GM12878 (cell line): ENCODE results near the gene BTNL2. TPM values are rescaled to one million over a fixed set of nuclear protein-coding genes. Genes with fewer than 3 reads are reported as not detected.

Experiments
- ATAC-seq: fragments of 200-7000 bp; cut with Tn5 transposase; 3 replicates; pipeline ENCODE4 v1.9.1; 2020; ENCODE audit warnings: mild to moderate bottlenecking, moderate library complexity
- BruUV-seq: library from RNA; stranded (reverse); fragments of 400-500 nt; replicated peaks from 2 replicates; lab custom pipeline; 2021; lab: Mats Ljungman, UMichigan
- CTCF ChIA-PET: fragments of 300-600 bp; sonication (Branson Sonifier 250); formaldehyde crosslinking; extraction: SDS; loops from one replicate; lab custom pipeline; 2021; ENCODE audit warnings: inconsistent platforms; lab: Yijun Ruan, JAX
- POLR2A ChIA-PET: fragments of 350-600 bp; formaldehyde crosslinking; extraction: SDS; loops from one replicate; lab custom pipeline; 2021; ENCODE audit warnings: inconsistent platforms; lab: Charles Lee
- RAD21 ChIA-PET: fragments of 300-600 bp; sonication (Branson Sonifier 250); formaldehyde crosslinking; loops from one replicate; lab custom pipeline; 2023; ENCODE audit warnings: antibody characterized with exemption; ENCODE audit not compliant: unreplicated experiment; lab: Charles Lee
- SMC1A ChIA-PET: fragments of 300-600 bp; sonication (Branson Sonifier 250); formaldehyde crosslinking; loops from one replicate; lab custom pipeline; 2023; ENCODE audit not compliant: unreplicated experiment, uncharacterized antibody; lab: Charles Lee
- DNase-seq: peaks from one replicate; pipeline ENCODE4 v3.0.0-alpha.2; 2011; ENCODE audit warnings: low read depth, low spot score
- FAIRE-seq: peaks from 3 replicates; lab custom pipeline; 2011; peaks lifted over from hg19 to GRCh38; lab: Jason Lieb, UNC
- H2AFZ ChIP-seq: 2 replicates; pipeline ENCODE4 v1.6.0; 2011; ENCODE audit warnings: low read depth, low read length, control low read depth; ENCODE audit not compliant: control insufficient read depth
- H3K27ac ChIP-seq: 2 replicates; pipeline ENCODE4 v1.5.1; 2011; ENCODE audit warnings: control low read depth; ENCODE audit not compliant: control insufficient read depth, insufficient read depth
- H3K27me3 ChIP-seq, 2 experiments: replicated peaks in 1 of 2; 2 replicates each; pipeline versions ENCODE4 v1.6.0 to v1.6.1; 2011; ENCODE audit warnings: low read length in 1 of 2; ENCODE audit not compliant: control insufficient read depth in 2 of 2, insufficient read depth in 2 of 2
- H3K36me3 ChIP-seq, 2 experiments: 2 replicates each; pipeline ENCODE4 v1.5.1; 2011; ENCODE audit warnings: low read length in 1 of 2; ENCODE audit not compliant: control insufficient read depth in 2 of 2, insufficient read depth in 2 of 2
- H3K4me1 ChIP-seq: 2 replicates; pipeline ENCODE4 v1.6.1; 2011; ENCODE audit warnings: mild to moderate bottlenecking, low read length, moderate library complexity, mixed read lengths; ENCODE audit not compliant: control insufficient read depth, insufficient read depth
- H3K4me2 ChIP-seq: 2 replicates; pipeline ENCODE4 v1.6.0; 2011; ENCODE audit warnings: control low read depth; ENCODE audit not compliant: control insufficient read depth, insufficient read depth
- H3K4me3 ChIP-seq: fragments of 200-600 bp; sonication (generic); 2 replicates; pipeline ENCODE4 v1.5.1; 2016
- H3K79me2 ChIP-seq: 2 replicates; pipeline ENCODE4 v1.6.0; 2011; ENCODE audit warnings: low read length; ENCODE audit not compliant: control insufficient read depth, insufficient read depth
- H3K9ac ChIP-seq: 2 replicates; pipeline ENCODE4 v1.8.0; 2011; ENCODE audit warnings: low read length, control low read depth, mixed read lengths; ENCODE audit not compliant: control insufficient read depth, insufficient read depth
- H3K9me3 ChIP-seq: replicated peaks from 3 replicates; pipeline ENCODE4 v1.5.1; 2011; ENCODE audit warnings: mild to moderate bottlenecking, low read length; ENCODE audit not compliant: control insufficient read depth, insufficient read depth
- H4K20me1 ChIP-seq: 2 replicates; pipeline ENCODE4 v1.6.0; 2011; ENCODE audit not compliant: control insufficient read depth, insufficient read depth
- ASH2L ChIP-seq: fragments of 300-600, 200-600 bp; sonication (generic); IDR thresholded peaks from 2 replicates; pipeline ENCODE4 v1.6.1; 2017; ENCODE audit warnings: low read depth, mild to moderate bottlenecking, borderline replicate concordance
- BCL3 ChIP-seq: IDR thresholded peaks from 2 replicates; pipeline ENCODE4 v1.6.1; 2011; ENCODE audit warnings: borderline replicate concordance, low read depth, mild to moderate bottlenecking, moderate library complexity, low read length; ENCODE audit not compliant: insufficient read depth, poor library complexity, severe bottlenecking
- CBX5 ChIP-seq: sonication (generic); IDR thresholded peaks from 2 replicates; pipeline ENCODE4 v1.6.1; 2016; ENCODE audit warnings: low read depth, moderate library complexity, mild to moderate bottlenecking, inconsistent platforms
- HDGF ChIP-seq: fragments of 450-650 bp; IDR thresholded peaks from 2 replicates; pipeline ENCODE4 v1.6.1; 2016; ENCODE audit warnings: antibody characterized with exemption
- JUNB ChIP-seq: IDR thresholded peaks from 2 replicates; pipeline ENCODE4 v1.6.1; 2016; ENCODE audit warnings: antibody characterized with exemption, mild to moderate bottlenecking
- MEF2A ChIP-seq: IDR thresholded peaks from 2 replicates; pipeline ENCODE4 v1.6.1; 2011; ENCODE audit warnings: low read depth, mild to moderate bottlenecking, low read length, moderate library complexity; ENCODE audit not compliant: insufficient read depth
- NFXL1 ChIP-seq: fragments of 450-650 bp; IDR thresholded peaks from 2 replicates; pipeline ENCODE4 v1.6.1; 2017; ENCODE audit warnings: antibody characterized with exemption, mild to moderate bottlenecking, borderline replicate concordance
- SP1 ChIP-seq: IDR thresholded peaks from one replicate; pipeline ENCODE4 v1.6.1; 2011; ENCODE audit warnings: low read depth, low read length
- SREBF1 ChIP-seq: IDR thresholded peaks from 2 replicates; pipeline ENCODE4 v1.6.1; 2012; ENCODE audit warnings: mild to moderate bottlenecking, low read length
- WGBS: methylation state at CpG from one replicate; pipeline ENCODE4 v1.1.6; 2016; ENCODE audit warnings: low lambda C conversion rate; ENCODE audit not compliant: insufficient replicate concordance, insufficient coverage; ENCODE audit errors: missing lambda C conversion rate; 5-methylcytosine and 5-hydroxymethylcytosine counted together
- in situ Hi-C: fragments of 300-500 bp; cut with MboI; formaldehyde crosslinking; loops from 9 replicates; pipeline ENCODE4 v1.14.3; 2018; ENCODE audit warnings: mixed read lengths
- intact Hi-C: fragments of 100-400 bp; cut with micrococcal nuclease; formaldehyde crosslinking; loops from one replicate; pipeline ENCODE4 v1.14.2; 2022; ENCODE audit not compliant: unreplicated experiment
- polyA plus RNA-seq, 11 experiments: library from polyadenylated mRNA; depleted of rRNA in 4 of 11; unstranded in 6 of 11; stranded (reverse) in 5 of 11; fragments of >200 nt; fragmentation: Nextera tagmentation in 4 of 11; fragmentation: Illumina TruSeq in 1 of 11; extraction: Ambion mirVana in 4 of 11; extraction: Trizol in 1 of 11; gene quantifications; 1 replicate in 1 of 11; 2 replicates in 10 of 11; pipeline versions ENCODE4 v1.2.1 to v1.2.3, GENCODE V29; 2011 to 2016; ENCODE audit warnings: inconsistent platforms in 2 of 11, missing spikeins in 2 of 11, low read depth in 1 of 11
- total RNA-seq, 4 experiments: library from RNA; depleted of rRNA in 3 of 4; stranded (reverse); fragments of >200 nt in 3 of 4; fragmentation: Illumina TruSeq in 1 of 4; extraction: Trizol in 1 of 4; gene quantifications; 2 replicates each; pipeline versions ENCODE4 v1.2.1 to v1.2.3, GENCODE V29; 2013 to 2021
- TF ChIP-seq, protein P1 (sequence below): fragments of 450-650 bp; IDR thresholded peaks from 2 replicates; pipeline ENCODE4 v1.6.1; 2017; ENCODE audit warnings: mild to moderate bottlenecking, low read depth, inconsistent platforms; ENCODE audit not compliant: poor library complexity, severe bottlenecking

The BTNL2 gene
- total and polyA plus RNA-seq, 10 of the 15 experiments (the other 5 are each of a cell fraction or from before 2014, with no cell fraction given), result 0.11 to 0.29 (median 0.26) TPM; not detected in 5

GRCh38 chr6:32424589-32425300 is 17.8 kb upstream of the BTNL2 start:
- FAIRE-seq, result no peak

More at GRCh38 chr6:32424589-32425300, 17.8 kb upstream of the BTNL2 start:
- Histone ChIP-seq H4K20me1 (no peaks in the 10 kb centered on the region), H3K9me3 (no peaks in the 10 kb centered on the region), H3K36me3 (no peaks in the 10 kb centered on the region), H3K4me2 (no peak overlapping the region), H3K9ac (no peak overlapping the region), H3K4me1 (no peaks in the 10 kb centered on the region), H3K27ac (no peak overlapping the region), H3K27me3 (peaks cover 1 to 3% of the 10 kb centered on the region in 2 experiments; a peak in 2 of 4 replicates), H3K4me3 (no peak overlapping the region), H3K79me2 (no peaks in the 10 kb centered on the region), H2AFZ (no peak overlapping the region)
- WGBS, result 93% methylated on average over 3 of the region's 3 CpGs
- TF ChIP-seq, protein P1, sequence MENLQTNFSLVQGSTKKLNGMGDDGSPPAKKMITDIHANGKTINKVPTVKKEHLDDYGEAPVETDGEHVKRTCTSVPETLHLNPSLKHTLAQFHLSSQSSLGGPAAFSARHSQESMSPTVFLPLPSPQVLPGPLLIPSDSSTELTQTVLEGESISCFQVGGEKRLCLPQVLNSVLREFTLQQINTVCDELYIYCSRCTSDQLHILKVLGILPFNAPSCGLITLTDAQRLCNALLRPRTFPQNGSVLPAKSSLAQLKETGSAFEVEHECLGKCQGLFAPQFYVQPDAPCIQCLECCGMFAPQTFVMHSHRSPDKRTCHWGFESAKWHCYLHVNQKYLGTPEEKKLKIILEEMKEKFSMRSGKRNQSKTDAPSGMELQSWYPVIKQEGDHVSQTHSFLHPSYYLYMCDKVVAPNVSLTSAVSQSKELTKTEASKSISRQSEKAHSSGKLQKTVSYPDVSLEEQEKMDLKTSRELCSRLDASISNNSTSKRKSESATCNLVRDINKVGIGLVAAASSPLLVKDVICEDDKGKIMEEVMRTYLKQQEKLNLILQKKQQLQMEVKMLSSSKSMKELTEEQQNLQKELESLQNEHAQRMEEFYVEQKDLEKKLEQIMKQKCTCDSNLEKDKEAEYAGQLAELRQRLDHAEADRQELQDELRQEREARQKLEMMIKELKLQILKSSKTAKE, result no peak
- TF ChIP-seq BCL3 (no peak), HDGF (no peak), SP1 (no peak), MEF2A (no peak), CBX5 (no peak), JUNB (no peak), ASH2L (no peak), NFXL1 (no peak), SREBF1 (no peak)
- ChIA-PET CTCF (interaction anchor here (0.9 to 9.5 kb wide), 10 partner anchors 8 to 362 kb away, joined by 3 to 65 read pairs (median 8); no protein-coding TSS in a partner anchor), POLR2A (no interaction called here), RAD21 (interaction anchor here (1.1 to 2.5 kb wide), 6 partner anchors 11 to 470 kb away, joined by 3 to 16 read pairs (median 4); no protein-coding TSS in a partner anchor), SMC1A (interaction anchor here (1.1 to 5.9 kb wide), 12 partner anchors 11 to 443 kb away, joined by 3 to 30 read pairs (median 6); no protein-coding TSS in a partner anchor)
- ATAC-seq (no peak), DNase-seq (no peak)
- intact Hi-C loops, result no loop called here
- BruUV-seq, result no TSS peak
- in situ Hi-C loops, result loop anchor here (5.0 kb wide), 1 partner anchor 273 kb away; no protein-coding TSS in a partner anchor
